ENCODE data around the gene ZSCAN16.

The ZSCAN16 gene

GRCh38 chr6:28080631-28081485 lies 43.6 kb upstream of the ZSCAN16 start:
- Histone ChIP-seq H3K4me1 (ENCODE audit: insufficient read depth, low read length) (peaks cover 22% of the 10 kb centered on the region), H3K9me3 (ENCODE audit: insufficient read depth, low read length, severe bottlenecking) (no peaks in the 10 kb centered on the region), H3K79me2 (ENCODE audit: insufficient read depth, low read length) (peaks cover 3% of the 10 kb centered on the region), H3K36me3 (ENCODE audit: insufficient read depth, low read length) (no peaks in the 10 kb centered on the region), H3K27ac (ENCODE audit: low read length) (peak overlapping the region; percentile 83), H3K27me3 (ENCODE audit: insufficient read depth, low read length, poor library complexity) (no peaks in the 10 kb centered on the region), H3K4me3 (ENCODE audit: low read depth in 1 of 2, low read length in 2 of 2) (peak overlapping the region; percentile 38 to 71; a peak in 3 of 4 replicates), H4K20me1 (ENCODE audit: insufficient read depth, low read length) (no peaks in the 10 kb centered on the region), H2AFZ (ENCODE audit: low read depth, low read length) (peak overlapping the region; percentile 85), H3K9ac (ENCODE audit: low read depth, low read length) (peak overlapping the region; percentile 61), H3K4me2 (ENCODE audit: insufficient read depth, low read length) (peak overlapping the region; percentile 81)
- no peak for TF ChIP-seq EZH2 (IDR thresholded peaks at IDR 0.05; ENCODE audit: borderline replicate concordance, low read depth, low read length, severe bottlenecking)
- TF ChIP-seq, protein P1, sequence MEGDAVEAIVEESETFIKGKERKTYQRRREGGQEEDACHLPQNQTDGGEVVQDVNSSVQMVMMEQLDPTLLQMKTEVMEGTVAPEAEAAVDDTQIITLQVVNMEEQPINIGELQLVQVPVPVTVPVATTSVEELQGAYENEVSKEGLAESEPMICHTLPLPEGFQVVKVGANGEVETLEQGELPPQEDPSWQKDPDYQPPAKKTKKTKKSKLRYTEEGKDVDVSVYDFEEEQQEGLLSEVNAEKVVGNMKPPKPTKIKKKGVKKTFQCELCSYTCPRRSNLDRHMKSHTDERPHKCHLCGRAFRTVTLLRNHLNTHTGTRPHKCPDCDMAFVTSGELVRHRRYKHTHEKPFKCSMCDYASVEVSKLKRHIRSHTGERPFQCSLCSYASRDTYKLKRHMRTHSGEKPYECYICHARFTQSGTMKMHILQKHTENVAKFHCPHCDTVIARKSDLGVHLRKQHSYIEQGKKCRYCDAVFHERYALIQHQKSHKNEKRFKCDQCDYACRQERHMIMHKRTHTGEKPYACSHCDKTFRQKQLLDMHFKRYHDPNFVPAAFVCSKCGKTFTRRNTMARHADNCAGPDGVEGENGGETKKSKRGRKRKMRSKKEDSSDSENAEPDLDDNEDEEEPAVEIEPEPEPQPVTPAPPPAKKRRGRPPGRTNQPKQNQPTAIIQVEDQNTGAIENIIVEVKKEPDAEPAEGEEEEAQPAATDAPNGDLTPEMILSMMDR (IDR thresholded peaks at IDR 0.05; ENCODE audit: borderline replicate concordance, extremely low read depth, low read length, poor library complexity, severe bottlenecking) = no peak
- DNase-seq (peak; percentile 92), ATAC-seq (ENCODE audit: insufficient read depth, low read depth) (peak; percentile 85)

DNA sequence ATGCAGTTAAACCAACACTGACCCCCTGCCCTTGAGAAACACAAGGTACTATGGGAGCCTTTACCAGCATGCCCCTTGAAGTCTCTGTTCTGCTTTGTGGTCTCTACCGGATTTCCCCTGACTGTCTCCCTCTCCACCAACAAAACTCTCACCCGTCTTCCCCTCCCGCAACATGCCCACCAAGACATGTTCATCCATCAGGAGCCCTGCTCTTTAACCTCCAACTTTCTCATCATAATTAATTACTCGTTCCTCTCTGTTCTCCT lies 43.0 kb upstream of the ZSCAN16 start:
- TF ChIP-seq EZH2 (IDR thresholded peaks at IDR 0.05; ENCODE audit: borderline replicate concordance, low read depth, low read length, severe bottlenecking) = no peak
- ATAC-seq (ENCODE audit: insufficient read depth, low read depth) (peak; percentile 76), DNase-seq (peak; percentile 60)
- Histone ChIP-seq H4K20me1 (ENCODE audit: insufficient read depth, low read length) (no peaks in the 10 kb centered on the region), H3K9me3 (ENCODE audit: insufficient read depth, low read length, severe bottlenecking) (no peaks in the 10 kb centered on the region), H3K79me2 (ENCODE audit: insufficient read depth, low read length) (peaks cover 3% of the 10 kb centered on the region), H3K27ac (ENCODE audit: low read length) (peak overlapping the region; percentile 83), H3K36me3 (ENCODE audit: insufficient read depth, low read length) (no peaks in the 10 kb centered on the region), H3K9ac (ENCODE audit: low read depth, low read length) (peak overlapping the region; percentile 61), H2AFZ (ENCODE audit: low read depth, low read length) (peak overlapping the region; percentile 85), H3K4me1 (ENCODE audit: insufficient read depth, low read length) (peaks cover 22% of the 10 kb centered on the region), H3K4me2 (ENCODE audit: insufficient read depth, low read length) (peak overlapping the region; percentile 81), H3K4me3 (ENCODE audit: low read depth in 1 of 2, low read length in 2 of 2) (peak overlapping the region; percentile 38 to 71; a peak in 3 of 4 replicates), H3K27me3 (ENCODE audit: insufficient read depth, low read length, poor library complexity) (no peaks in the 10 kb centered on the region)

- Histone ChIP-seq H3K4me1 (ENCODE audit: insufficient read depth, low read length) (peaks cover 22% of the 10 kb centered on the region), H3K27ac (ENCODE audit: low read length) (no peak overlapping the region), H3K9ac (ENCODE audit: low read depth, low read length) (no peak overlapping the region), H3K4me2 (ENCODE audit: insufficient read depth, low read length) (no peak overlapping the region), H2AFZ (ENCODE audit: low read depth, low read length) (no peak overlapping the region), H3K4me3 (ENCODE audit: low read depth in 1 of 2, low read length in 2 of 2) (no peak overlapping the region), H3K9me3 (ENCODE audit: insufficient read depth, low read length, severe bottlenecking) (no peaks in the 10 kb centered on the region), H3K27me3 (ENCODE audit: insufficient read depth, low read length, poor library complexity) (no peaks in the 10 kb centered on the region), H3K36me3 (ENCODE audit: insufficient read depth, low read length) (no peaks in the 10 kb centered on the region), H3K79me2 (ENCODE audit: insufficient read depth, low read length) (peaks cover 3% of the 10 kb centered on the region), H4K20me1 (ENCODE audit: insufficient read depth, low read length) (no peaks in the 10 kb centered on the region)
- DNase-seq (no peak), ATAC-seq (ENCODE audit: insufficient read depth, low read depth) (no peak)
- TF ChIP-seq, protein P1 (IDR thresholded peaks at IDR 0.05; ENCODE audit: borderline replicate concordance, extremely low read depth, low read length, poor library complexity, severe bottlenecking) = no peak
- TF ChIP-seq EZH2 (IDR thresholded peaks at IDR 0.05; ENCODE audit: borderline replicate concordance, low read depth, low read length, severe bottlenecking) = no peak
These were observed 41.5 kb upstream of the ZSCAN16 start for GRCh38 chr6:28082939-28083338.

DNA sequence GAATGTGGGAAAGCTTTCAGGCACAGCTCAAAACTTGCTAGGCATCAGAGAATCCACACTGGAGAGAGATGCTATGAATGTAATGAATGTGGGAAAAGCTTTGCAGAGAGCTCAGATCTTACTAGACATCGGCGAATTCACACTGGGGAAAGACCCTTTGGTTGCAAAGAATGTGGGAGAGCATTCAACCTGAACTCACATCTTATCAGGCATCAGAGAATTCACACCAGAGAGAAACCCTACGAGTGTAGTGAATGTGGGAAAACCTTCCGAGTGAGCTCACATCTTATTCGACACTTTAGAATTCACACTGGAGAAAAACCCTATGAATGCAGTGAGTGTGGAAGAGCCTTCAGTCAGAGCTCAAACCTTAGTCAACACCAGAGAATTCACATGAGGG lies 35.4 kb upstream of the ZSCAN16 start:
- Histone ChIP-seq H3K27me3 (ENCODE audit: insufficient read depth, low read length, poor library complexity) (no peaks in the 10 kb centered on the region), H3K36me3 (ENCODE audit: insufficient read depth, low read length) (no peaks in the 10 kb centered on the region), H3K9me3 (ENCODE audit: insufficient read depth, low read length, severe bottlenecking) (peaks cover 8% of the 10 kb centered on the region), H3K4me1 (ENCODE audit: insufficient read depth, low read length) (peaks cover 4% of the 10 kb centered on the region; the same call in 1 of the 2 replicates), H3K9ac (ENCODE audit: low read depth, low read length) (no peak overlapping the region), H2AFZ (ENCODE audit: low read depth, low read length) (no peak overlapping the region), H3K4me3 (ENCODE audit: low read depth in 1 of 2, low read length in 2 of 2) (no peak overlapping the region), H3K4me2 (ENCODE audit: insufficient read depth, low read length) (no peak overlapping the region), H4K20me1 (ENCODE audit: insufficient read depth, low read length) (no peaks in the 10 kb centered on the region), H3K79me2 (ENCODE audit: insufficient read depth, low read length) (no peaks in the 10 kb centered on the region), H3K27ac (ENCODE audit: low read length) (no peak overlapping the region)
- ATAC-seq (ENCODE audit: insufficient read depth, low read depth) (no peak), DNase-seq (no peak)
- no peak for TF ChIP-seq EZH2 (IDR thresholded peaks at IDR 0.05; ENCODE audit: borderline replicate concordance, low read depth, low read length, severe bottlenecking)
- TF ChIP-seq, protein P1 (IDR thresholded peaks at IDR 0.05; ENCODE audit: borderline replicate concordance, extremely low read depth, low read length, poor library complexity, severe bottlenecking) = no peak

Measured in DND-41 (cell line).